ENCODE data around the gene SEPTIN10. TPM values are rescaled to one million over a fixed set of nuclear protein-coding genes. Genes with fewer than 3 reads are reported as not detected.

The SEPTIN10 gene
- total RNA-seq, 1 donor from 2014 or later, result 76.7 TPM

DNA sequence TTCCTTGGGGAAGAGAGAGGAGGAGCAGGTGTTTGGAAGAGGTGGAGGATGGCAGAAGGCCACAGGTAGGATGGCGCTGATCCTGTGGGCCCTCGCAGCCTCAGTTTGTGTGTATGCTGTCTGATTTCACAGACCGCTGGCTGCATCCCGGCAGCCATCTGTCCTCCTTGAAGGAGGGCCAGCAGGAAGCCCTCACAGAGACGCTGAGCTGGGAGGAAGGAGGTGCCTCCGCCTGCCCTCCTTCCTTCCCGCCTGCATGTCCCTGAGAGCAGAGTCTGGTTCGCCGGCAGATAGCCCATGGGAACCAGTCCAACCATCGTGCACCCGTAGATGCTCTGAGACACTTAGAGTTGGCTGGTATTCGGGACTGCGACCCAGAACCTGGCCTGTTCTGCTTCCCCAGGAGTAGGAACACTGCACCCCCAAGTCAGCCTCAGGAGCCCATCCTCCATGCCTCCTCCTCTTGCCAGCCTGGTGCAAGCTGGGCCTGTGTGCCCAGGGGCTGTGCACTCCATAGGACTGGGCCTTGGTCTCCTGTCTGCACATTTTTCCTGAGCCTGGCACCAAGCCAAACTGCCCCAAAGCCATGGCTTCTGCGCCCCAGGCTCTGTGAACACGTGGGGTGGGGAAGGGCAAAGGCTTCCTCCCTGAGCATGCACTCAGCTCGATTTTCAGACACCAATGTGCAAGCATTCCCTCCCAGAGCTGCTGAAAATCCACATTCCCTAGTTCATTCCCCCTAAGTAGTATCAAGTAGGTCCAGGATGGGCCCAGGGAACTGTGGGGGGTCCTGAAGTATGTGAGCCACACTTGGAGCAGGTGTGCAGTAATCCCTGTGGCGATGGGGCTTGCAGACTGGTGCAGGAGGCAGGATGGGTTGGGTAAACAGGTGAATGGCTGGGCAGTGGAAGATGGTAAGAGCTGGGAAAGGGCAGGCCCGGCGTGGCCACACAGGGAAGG lies 115.6 kb downstream of the SEPTIN10 start:
- no peak for DNase-seq (ENCODE audit: extremely low spot score, unreplicated experiment)
- no peaks in the 10 kb centered on the region for H3K9me3 Mint-ChIP-seq
- H3K4me1 Mint-ChIP-seq (ENCODE audit: unreplicated experiment), result peaks cover 31% of the 10 kb centered on the region
- H3K27ac Mint-ChIP-seq, result peak overlapping the region; percentile 7
- TF ChIP-seq, protein P1, sequence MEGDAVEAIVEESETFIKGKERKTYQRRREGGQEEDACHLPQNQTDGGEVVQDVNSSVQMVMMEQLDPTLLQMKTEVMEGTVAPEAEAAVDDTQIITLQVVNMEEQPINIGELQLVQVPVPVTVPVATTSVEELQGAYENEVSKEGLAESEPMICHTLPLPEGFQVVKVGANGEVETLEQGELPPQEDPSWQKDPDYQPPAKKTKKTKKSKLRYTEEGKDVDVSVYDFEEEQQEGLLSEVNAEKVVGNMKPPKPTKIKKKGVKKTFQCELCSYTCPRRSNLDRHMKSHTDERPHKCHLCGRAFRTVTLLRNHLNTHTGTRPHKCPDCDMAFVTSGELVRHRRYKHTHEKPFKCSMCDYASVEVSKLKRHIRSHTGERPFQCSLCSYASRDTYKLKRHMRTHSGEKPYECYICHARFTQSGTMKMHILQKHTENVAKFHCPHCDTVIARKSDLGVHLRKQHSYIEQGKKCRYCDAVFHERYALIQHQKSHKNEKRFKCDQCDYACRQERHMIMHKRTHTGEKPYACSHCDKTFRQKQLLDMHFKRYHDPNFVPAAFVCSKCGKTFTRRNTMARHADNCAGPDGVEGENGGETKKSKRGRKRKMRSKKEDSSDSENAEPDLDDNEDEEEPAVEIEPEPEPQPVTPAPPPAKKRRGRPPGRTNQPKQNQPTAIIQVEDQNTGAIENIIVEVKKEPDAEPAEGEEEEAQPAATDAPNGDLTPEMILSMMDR (conservative IDR thresholded peaks at IDR 0.05), result no peak
- H3K4me3 Mint-ChIP-seq, result peak overlapping the region; percentile 35
- peaks cover 8% of the 10 kb centered on the region for H3K36me3 Mint-ChIP-seq
- peaks cover 3% of the 10 kb centered on the region for H3K27me3 Mint-ChIP-seq

DNA sequence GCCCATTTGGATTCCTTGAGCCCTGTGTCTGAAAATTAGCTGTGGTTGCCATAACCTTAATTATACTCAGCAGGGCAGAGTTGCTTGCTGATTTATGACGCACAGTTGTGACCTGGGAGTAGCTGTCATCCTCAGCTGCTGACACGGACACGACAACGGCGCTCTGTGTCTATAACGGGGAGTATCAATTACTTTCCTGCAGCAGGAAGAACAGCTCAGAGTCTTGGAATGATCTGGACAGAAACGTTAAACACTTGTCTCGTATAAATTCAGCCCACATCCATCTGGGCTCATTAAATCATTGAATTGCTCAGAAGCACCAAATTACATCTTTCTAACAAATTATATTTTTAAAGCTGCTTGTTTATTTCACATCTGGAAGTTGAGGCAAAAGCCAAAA lies 116.3 kb downstream of the SEPTIN10 start:
- no peak overlapping the region for H3K27ac Mint-ChIP-seq
- peak overlapping the region; percentile 21 for H3K4me3 Mint-ChIP-seq

DNA sequence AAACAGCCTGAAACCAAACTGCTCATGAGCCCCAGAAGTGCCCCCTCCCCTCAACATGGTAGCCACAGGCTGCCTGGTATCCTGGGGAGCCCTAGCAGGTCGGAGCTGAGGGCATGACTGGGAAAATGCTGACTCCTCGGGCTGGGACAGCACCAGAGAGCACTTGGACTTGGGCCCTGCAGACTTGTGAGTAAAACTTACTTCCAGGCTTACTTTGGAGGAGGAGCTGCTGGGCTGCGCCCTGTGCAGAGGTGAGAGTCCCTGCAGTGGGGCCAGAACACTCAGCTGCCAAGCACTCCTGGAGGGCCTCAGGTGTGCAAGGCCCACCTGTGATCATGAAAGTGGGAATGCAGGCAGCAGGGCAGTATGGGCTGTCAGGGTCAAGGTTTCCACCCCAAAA lies 119.4 kb downstream of the SEPTIN10 start:
- Mint-ChIP-seq H3K27me3 (no peaks in the 10 kb centered on the region), H3K4me3 (no peak overlapping the region), H3K27ac (no peak overlapping the region), H3K9me3 (no peaks in the 10 kb centered on the region), H3K4me1 (ENCODE audit: unreplicated experiment) (peaks cover 16% of the 10 kb centered on the region), H3K36me3 (no peaks in the 10 kb centered on the region)
- DNase-seq (ENCODE audit: extremely low spot score, unreplicated experiment), result no peak
- TF ChIP-seq, protein P1 (conservative IDR thresholded peaks at IDR 0.05), result no peak

More for the DNA sequence above, 116.3 kb downstream of the SEPTIN10 start:
- Mint-ChIP-seq H3K4me1 (ENCODE audit: unreplicated experiment) (peaks cover 26% of the 10 kb centered on the region), H3K27me3 (peaks cover 3% of the 10 kb centered on the region), H3K36me3 (peaks cover 4% of the 10 kb centered on the region), H3K9me3 (no peaks in the 10 kb centered on the region)
- no peak for DNase-seq (ENCODE audit: extremely low spot score, unreplicated experiment)
- TF ChIP-seq, protein P1 (conservative IDR thresholded peaks at IDR 0.05), result no peak

DNA sequence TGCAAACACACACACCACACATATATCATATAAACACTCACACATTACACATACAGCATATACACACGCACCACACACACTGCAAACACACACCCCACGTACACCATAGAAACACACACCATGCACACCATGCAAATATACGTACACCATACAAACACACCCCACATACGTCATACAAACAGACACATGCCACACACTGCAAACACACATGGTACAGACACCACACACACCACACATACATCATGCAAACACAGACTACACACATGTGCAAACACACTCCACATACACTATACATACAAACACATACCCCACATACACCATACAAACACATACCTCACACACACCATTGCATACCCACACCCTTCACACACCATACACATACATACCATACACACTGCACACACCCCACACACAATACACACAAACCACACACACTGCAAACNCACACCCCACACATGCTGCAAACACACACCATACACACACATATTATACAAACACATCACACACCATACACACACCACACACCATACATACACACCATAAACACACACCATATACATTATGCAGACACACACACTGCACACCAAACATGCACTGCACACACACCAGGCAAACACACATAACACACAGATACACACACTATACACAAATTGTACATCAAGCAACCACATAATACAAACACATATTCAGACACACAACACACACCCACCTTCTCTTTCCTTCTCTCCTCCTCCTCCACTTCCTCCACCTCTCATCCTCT lies 120.4 kb downstream of the SEPTIN10 start:
- Mint-ChIP-seq H3K27me3 (peaks cover 3% of the 10 kb centered on the region), H3K9me3 (no peaks in the 10 kb centered on the region), H3K4me1 (ENCODE audit: unreplicated experiment) (peaks cover 12% of the 10 kb centered on the region), H3K4me3 (no peak overlapping the region), H3K27ac (no peak overlapping the region), H3K36me3 (no peaks in the 10 kb centered on the region)
- TF ChIP-seq, protein P1 (conservative IDR thresholded peaks at IDR 0.05), result no peak
- no peak for DNase-seq (ENCODE audit: extremely low spot score, unreplicated experiment)

Other genes starting within 250 kb of the SEPTIN10 start
- gene SOWAHC, start 398 bp upstream of the SEPTIN10 start, total RNA-seq (ENCODE audit: low replicate concordance), result 15.5 and 25.6 TPM in 2 replicates
- 63.5 and 65.9 TPM in 2 replicates for gene RGPD5, start 180.3 kb upstream of the SEPTIN10 start, total RNA-seq (ENCODE audit: low replicate concordance)

Data from type B pancreatic cell (in vitro differentiated cells).